HL-60/S4 (cell line): ENCODE measurements around the gene SCN2B.
"Not testable (repeated sequence)": the region's sequence is repeated elsewhere in the genome, so short reads cannot be mapped to it uniquely, and the experiment has no call there.

Source experiments
- in situ Hi-C: fragments of 300-500 bp; cut with MboI; formaldehyde crosslinking; loops from 2 replicates; pipeline ENCODE4 v1.14.3; 2022; ENCODE audit warnings: low sequenced_read_pairs

Gene SCN2B

DNA sequence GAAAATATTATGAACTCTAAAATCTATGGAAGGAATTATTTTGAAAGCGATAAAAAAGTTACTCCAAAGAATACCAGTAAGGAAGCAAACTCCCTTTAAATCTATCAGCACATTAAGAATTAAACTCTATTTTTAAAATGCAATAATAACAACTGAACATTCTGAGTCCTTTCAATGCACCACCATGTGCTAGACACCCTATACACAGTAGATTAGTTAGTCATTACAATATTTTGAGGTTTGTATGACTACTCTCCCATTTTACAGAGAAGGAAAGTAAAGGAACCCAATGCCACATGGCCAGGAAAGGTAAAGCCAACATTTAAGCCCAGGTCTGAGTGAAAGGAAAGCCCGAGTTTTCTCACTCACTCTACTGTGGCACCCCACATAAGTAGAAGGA is 30.6 kb upstream of the SCN2B start:
- in situ Hi-C loops, result no loop called here

DNA sequence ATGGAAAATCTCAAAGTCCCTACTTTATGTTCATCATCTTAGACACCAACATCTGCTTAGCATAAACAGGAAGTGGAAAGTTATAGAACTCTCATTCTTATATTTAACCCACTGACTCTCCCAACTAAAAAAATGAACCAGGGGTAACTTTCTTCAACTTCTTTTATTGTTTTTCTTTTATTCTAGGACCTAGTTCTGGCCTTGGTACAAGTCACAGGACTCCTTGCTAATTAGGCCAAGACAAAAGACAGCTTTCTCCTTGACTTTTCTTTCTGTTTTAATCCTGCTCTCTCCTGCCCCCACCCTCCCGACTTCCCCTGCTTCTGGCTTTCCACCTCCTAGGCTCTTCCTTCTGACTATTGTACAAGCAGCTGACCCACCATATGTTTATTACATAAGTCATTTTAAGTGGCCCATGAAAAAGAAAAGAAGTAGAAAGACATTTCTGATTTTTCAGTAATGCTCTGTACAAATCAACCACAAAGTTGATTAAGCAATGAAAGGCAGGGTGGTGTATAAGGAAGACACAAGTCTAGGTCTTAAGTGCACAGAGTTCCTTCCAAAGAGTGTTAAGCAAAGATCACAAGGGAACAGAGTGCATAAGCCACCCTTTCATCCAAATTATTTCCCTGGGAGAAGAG is 30.1 kb upstream of the SCN2B start:
- in situ Hi-C loops, result no loop called here

DNA sequence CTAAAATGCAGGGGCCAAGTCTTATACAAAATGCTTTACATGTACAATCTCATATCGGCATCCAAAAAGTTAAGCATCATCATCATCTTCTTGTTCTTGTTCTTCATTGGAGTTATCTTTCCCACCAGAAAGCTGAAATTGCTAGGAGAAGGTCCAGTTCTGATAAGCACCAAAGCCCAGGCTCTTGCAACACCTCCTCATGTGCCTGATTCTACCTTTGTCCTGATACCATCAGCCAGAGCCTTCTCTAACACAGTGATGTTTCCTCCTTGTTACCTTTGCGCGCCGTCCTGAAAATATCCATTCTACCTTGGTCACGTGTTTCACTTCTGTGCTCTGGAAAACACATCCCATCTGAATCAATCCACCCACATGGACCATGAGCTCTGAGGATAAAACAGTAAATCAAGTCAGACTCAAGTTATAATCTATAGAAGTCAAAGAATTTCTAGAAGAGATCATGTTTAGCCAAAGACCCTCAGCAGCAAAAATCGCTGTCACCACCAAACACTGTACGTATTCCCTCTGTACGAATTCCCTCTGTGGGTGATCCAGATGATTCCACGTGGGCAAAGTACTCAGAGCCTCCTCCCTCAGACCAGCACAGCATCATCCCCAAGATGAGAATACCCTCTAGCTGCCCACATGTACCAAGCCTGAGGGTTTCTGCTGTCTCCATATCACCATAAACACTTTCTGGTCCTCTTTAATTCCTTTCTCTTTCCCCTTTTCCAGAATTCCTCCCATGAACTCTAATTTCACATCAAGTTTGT is 29.4 kb upstream of the SCN2B start:
- in situ Hi-C loops, result no loop called here

DNA sequence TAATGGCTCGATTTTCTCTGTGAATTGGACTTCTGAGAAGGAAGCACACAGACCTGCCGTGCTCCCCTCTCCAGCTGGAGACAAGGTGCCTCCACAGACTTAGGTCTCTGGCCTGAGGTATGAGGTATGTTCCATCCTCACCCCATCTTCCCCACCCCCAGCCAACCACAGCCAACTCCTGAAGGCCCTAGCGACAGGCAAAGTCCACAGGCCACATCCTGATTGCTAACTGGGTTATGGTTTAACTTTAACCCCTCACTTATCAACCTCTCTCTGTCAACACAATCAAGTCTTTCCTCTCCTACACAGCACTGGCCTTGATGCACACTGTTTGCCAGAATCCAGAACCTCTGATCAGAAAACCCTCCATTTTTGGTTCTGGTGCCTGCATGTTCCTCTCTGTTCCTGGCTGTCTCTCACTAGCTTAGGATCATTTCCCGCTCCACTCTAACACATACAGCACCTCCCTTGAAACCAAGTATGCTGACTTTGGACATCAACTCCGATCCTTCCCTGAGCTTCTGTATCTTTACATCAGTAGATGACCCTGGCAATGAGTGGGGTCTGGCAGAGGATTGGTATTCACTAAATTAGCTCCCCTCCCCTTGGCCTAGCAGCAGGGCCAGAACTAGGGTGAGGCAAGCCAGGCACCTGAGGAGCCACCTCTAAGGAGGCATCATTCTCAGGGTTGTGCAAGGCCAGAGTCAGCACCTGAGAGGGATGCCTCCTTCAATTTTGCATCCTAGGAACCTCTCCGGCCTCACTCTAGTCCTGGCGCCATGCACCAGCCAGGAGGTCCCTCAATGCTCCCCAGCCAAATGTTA is 26.4 kb upstream of the SCN2B start:
- in situ Hi-C loops, result no loop called here

DNA sequence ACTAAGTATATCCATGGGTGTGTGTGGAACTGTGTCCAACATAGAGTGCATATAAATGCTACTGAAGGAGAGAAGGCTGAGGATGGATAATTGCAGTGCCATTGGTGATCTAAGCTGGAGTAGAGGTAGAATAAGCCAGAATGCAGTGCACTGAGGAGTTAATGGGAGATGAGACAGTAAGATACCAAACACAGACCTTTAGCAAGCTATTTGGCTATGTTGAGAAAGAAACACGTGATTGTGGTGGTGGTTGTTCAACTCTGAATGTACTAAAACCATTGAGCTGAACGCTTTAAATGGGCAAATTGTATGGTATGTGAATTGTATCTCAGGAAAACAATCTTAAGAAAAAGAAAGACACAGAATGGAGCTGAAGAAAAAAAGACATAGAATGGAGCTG is 25.5 kb upstream of the SCN2B start:
- in situ Hi-C loops, result no loop called here

DNA sequence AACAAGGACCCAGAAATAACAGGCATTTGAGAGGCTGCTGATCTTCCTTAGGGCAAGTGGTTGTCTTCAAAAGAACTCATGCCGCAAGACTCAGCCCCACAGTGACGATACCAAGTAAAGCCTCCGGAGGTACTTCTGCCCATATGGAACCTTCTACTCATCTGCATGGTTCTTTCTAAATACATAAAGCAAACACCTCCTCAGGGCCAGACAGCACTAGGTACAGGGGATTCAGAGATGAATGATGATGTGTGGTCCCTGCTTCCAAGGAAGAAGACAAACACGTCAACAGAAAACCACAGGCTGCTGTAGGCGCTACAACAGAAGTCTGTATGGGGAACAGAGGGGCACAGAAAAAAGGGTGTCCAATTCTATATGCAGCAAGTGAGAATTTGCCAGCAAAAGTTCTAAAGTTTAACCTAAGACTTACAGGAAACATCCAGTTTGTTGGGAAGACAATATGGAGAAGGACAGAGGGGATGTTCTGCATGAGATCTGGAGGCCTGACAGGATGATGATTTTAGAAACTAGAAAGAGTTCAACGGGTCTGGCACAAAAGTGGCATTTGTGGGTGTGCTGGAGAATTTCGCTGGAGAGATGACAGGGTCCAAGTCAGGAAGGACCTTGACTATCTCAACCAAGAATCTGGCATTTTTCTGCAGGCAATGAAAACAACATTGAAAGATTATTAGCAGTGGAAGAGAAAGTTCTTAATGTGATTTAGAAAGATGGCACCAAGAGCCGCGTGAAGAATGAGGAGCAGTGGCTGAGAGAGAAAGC is 24.7 kb upstream of the SCN2B start:
- in situ Hi-C loops, result no loop called here

DNA sequence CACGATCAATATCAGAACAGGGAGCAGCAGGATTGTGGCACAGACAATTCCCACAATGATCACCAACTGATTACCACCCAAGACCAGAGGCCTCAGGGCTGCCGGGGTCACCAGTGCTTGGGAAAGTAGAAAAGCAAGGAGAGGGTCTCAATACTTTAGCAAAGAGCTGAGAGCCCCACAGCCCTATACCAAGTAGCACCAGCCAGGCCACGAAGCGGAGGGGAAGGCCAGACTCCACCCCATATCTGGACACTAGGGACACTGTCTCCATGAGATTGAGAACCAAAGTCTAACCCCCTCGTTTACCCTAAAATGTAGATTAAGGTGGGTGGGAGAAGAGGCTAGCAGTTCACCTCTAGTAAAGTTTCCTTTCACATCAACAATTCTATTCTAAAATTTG is 24.1 kb upstream of the SCN2B start:
- in situ Hi-C loops, result no loop called here

DNA sequence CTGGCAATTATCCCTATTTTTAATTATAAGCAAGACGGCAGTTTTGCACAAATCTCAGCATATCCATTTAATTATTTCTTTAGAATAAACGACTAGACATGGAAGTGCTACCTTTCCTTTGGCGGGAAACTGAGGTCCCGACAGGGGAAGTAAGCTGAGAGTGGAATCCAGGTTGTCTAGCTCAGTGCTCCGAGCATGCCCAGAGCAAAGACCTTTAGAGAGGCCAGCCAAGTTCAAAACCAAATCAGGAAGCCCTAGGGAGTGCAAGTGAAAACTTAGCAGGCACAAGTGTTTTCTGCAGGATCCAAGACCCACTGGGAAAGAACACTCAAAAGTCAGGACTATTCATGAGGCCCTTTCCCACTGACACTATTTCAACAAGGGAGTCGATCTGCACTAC is 22.7 kb upstream of the SCN2B start:
- in situ Hi-C loops, result loop anchor here (5.0 to 10.0 kb wide), 3 partner anchors 93 to 296 kb away; partner anchors contain the start of genes CD3D and CD3G

DNA sequence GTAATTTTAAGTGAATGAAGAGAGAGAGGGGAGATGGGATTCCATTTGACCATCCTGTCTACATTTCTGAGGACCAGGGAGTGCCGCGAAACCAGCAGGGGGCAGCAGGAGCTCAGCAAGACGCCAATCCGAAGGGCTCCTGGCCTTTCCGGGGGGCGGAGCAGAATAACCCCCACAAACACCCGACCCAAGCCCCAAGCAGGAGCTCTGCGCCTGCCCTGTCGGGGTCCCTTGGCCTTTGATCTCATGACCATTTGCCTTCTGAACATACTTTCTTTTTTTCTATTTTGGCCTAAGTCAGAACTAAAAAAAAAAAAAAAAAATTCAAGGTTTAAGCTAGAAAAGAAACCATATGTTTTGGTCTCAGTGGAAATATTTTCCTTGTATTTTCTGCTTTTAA is 21.9 kb upstream of the SCN2B start:
- in situ Hi-C loops, result loop anchor here (5.0 to 10.0 kb wide), 3 partner anchors 94 to 296 kb away; partner anchors contain the start of genes CD3D and CD3G

DNA sequence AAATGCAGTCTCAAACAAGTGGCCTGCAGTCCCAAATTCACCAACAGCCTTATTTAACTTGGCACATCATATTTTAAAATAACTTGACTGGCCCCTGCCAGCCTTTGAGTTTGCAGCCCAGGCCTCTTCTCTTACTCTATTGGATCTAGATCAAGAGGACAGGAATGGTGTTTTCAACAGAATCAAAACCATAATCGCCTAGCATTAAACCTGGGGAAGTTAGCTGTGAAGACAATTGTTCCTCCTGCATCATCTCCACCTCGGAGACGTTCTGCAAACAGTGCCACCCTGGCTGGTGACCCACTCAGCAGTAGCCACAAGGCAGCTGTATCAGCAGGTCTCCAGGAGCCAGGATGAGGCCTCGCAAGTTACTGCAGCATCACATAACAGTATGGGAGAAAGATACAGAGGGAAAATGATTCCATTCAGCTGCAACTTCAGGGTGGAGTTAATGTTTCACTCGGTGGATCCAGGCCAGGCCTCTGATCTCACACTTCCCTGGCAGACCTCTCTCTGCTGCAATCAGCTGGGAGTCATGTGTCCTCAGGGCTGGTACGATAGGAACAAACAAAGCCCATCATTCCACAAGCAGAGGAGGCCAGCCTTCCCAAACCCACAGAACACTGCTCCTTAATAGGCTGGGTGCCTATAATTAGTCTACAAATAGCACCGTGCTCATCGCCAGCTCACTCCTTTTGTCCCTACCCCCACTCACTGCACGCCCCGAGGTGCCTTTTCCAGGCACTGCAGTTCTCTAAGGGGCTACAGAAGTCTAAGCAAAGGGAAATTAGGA is 18.6 kb upstream of the SCN2B start:
- in situ Hi-C loops, result loop anchor here (5.0 to 10.0 kb wide), 3 partner anchors 97 to 300 kb away; partner anchors contain the start of genes CD3D and CD3G

DNA sequence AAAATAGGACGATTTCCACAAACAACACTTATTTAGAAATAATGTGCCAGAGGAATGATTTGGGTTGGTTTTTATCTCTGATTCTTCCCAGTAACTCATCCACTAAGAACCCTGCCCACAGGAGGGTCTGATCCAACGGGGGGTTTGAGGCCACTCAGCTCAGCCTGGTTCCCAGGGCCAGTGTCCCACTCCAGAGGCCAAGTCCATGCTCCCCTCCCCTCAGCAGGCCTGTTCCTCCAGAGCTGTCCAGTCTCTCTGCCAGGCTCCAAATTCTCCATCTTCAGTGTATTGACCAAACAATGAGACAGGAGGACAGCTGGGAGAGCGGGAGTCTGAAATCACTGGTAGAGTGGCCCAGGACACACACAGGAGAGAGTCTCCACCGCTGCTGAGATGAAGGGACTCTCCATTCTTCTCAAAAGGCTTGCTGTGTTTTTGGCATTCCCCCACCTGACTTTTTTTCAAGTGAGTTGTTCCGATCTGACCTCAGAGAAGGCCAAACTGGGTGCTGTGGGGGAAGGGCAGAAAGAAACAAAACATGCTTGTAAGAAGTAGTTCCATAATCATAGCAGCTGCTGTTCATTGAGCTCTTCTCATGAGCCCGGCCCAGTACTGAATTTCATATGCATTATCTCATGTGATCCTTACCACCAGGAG is 17.6 kb upstream of the SCN2B start:
- in situ Hi-C loops, result loop anchor here (10.0 kb wide), 1 partner anchor 301 kb away; no protein-coding TSS in a partner anchor

DNA sequence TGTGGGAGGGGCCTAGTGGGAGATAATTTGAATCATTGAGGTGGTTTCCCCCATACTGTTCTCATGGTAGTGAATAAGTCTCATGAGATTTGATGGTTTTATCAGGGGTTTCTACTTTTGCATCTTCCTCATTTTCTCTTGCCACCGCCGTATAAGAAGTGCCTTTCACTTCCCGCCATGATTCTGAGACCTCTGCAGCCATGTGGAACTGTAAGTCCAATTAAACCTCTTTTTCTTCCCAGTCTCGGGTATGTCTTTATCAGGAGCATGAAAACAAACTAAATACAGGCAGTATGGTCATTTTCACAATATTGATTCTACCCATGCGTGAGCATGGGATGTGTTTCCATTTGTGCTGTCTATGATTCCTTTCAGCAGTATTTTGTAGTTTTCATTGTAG is 16.4 kb upstream of the SCN2B start:
- in situ Hi-C loops, result loop anchor here (10.0 kb wide), 1 partner anchor 302 kb away; no protein-coding TSS in a partner anchor

DNA sequence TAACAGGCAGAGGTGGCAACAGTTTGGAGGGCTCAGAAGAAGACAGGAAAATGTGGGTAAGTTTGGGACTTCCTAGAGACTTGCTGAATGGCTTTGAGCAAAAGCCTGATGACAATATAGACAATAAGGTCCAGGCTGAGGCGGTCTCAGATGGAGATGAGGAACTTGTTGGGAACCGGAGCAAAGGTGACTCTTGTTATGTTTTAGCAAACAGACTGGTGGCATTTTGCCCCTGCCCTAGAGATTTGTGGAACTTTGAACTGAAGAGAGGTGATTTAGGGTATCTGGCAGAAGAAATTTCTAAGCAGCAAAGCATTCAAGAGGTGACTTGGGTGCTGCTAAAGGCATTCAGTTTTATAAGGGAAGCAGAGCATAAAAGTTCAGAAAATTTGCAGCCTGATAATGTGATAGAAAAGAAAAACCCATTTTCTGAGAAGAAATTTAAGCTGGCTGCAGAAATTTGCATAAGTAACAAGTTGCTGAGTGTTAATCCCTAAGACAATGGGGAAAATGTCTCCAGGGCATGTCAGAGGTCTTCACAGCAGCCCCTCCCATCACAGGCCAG is 14.6 kb upstream of the SCN2B start:
- in situ Hi-C loops, result loop anchor here (10.0 kb wide), 1 partner anchor 304 kb away; no protein-coding TSS in a partner anchor

DNA sequence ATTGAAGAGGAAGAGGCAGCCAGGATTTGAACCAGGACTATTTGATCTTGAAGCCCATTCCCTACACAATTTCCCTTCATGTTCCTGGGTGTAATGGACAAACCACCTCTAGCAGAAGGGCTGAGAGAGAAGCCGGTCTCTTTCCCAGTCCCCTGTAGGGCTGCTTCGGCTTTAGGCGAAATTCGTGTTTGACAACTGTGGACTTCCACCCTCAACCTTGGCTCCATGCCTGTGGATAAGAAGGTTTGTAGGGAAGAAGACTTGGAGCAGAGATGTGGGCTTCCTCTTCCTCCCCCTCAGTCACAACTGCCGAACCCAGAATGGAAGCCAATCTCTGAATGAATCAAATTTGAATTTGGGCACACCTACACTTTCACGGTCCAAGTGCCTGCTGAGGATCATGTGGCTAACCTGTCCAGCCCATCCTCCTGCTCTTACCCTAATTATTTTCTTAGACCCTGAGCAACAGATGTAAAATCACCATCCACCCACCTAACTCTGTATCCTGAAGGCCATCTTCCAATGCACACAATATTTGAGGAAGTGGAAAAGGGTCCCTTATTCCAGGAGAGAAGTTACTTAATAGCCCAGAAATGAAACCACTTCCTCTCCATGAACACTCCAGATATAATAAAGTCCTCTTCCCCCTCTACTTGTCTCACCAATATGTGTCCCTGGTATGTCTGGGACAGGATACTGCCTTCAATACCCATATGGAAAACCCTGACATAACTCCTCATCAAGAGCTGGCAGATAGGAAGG is 10.1 kb upstream of the SCN2B start:
- in situ Hi-C loops, result no loop called here

DNA sequence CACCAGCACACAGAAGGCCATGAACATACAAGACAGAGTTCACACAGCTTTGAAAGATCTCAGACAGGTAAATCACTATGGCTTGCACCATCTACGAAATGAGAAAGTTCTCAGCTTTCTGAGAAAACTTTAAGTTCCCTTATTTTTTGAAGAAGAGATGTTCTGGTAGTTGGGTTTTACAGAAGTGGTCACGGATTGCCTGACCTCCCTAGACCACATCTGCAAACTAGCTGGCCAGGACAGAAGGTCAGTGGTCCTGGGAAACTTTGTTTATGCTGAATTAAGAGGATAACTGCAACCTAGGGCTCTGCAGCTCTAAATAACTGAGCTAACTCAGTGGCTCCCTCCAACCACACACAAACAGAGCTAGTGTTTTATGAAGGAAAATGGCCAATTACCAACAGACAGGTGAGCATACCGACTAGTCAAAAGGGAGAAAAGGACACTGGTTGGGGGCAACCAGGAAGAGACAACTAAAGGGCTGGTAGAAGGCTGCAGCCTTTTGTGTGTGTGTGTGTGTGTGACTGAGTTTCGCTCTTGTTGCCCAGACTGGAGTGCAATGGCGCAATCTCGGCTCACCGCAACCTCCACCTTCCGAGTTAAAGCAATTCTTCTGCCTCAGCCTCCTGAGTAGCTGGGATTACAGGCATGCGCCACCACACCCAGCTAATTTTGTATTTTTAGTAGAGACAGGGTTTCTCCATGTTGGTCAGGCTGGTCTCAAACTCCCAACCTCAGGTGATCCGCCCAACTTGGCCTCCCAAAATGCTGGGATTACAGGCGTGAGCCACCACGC is 8.5 kb upstream of the SCN2B start:
- in situ Hi-C loops, result no loop called here

DNA sequence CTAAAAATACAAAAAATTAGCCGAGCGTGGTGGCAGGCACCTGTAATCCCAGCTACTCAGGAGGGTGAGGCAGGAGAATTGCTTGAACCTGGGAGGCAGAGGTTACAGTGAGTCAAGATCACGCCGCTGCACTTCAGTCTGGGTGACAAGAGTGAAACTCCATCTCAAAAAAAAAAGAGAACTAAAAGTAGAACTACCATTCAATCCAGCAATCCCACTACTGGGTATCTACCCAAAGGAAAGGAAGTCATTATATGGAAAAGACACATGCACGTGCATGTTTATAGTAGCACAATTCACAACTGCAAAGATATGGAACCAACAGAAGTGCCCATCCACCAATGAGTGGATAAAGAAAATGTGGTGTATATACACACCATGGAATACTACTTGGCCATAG is 7.3 kb upstream of the SCN2B start:
- in situ Hi-C loops, result not testable (repeated sequence)

DNA sequence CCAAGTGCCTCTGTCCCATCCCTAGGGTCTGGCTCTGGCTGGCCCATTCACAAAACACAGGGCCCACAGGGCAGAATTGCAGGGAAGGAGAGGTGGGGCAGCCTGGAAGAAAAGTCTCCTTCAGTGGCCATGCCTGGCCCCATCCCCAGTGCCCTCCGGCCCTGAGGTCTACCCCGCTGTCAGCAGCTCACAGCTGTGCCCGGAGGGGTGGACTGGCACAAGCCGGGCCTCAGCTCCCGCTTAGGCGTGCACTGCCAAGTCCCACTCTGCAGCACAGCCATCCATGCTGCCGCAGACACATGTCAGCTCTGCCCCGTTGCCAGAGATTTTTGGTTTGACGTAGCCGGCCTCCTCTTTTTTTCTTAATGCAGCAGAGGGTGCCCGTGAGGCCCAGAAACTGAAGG is 3.9 kb upstream of the SCN2B start:
- in situ Hi-C loops, result no loop called here
